Endodermal cell (in vitro differentiated cells): ENCODE results near the gene ZNF367. TPM values are rescaled to one million over a fixed set of nuclear protein-coding genes. Genes with fewer than 3 reads are reported as not detected.

Experiments
- DNase-seq: peaks from one replicate; pipeline ENCODE4 v3.0.0-alpha.2; 2017
- H3K27ac ChIP-seq: 2 replicates; pipeline ENCODE4 v1.5.1; 2013; ENCODE audit warnings: mild to moderate bottlenecking, low read depth, low read length, moderate library complexity
- H3K27me3 ChIP-seq: 2 replicates; pipeline ENCODE4 v1.6.1; 2013; ENCODE audit warnings: mild to moderate bottlenecking, low read length, moderate library complexity; ENCODE audit not compliant: insufficient read depth, control insufficient read depth, poor library complexity, severe bottlenecking
- H3K36me3 ChIP-seq: 2 replicates; pipeline ENCODE4 v1.7.0; 2013; ENCODE audit warnings: mild to moderate bottlenecking, low read length, moderate library complexity; ENCODE audit not compliant: control insufficient read depth, insufficient read depth
- H3K4me1 ChIP-seq: one replicate; pipeline ENCODE4 v1.7.0; 2013; ENCODE audit warnings: low read length; ENCODE audit not compliant: control insufficient read depth, insufficient read depth
- H3K4me3 ChIP-seq: 2 replicates; pipeline ENCODE4 v1.5.1; 2013; ENCODE audit warnings: mild to moderate bottlenecking, low read length, moderate library complexity
- H3K9ac ChIP-seq: 2 replicates; pipeline ENCODE4 v1.6.1; 2013; ENCODE audit warnings: mild to moderate bottlenecking, low read length, moderate library complexity; ENCODE audit not compliant: poor library complexity, severe bottlenecking; ENCODE audit errors: extremely low read depth
- H3K9me3 ChIP-seq: 2 replicates; pipeline ENCODE4 v1.6.1; 2013; ENCODE audit warnings: mild to moderate bottlenecking, low read length, moderate library complexity; ENCODE audit not compliant: control insufficient read depth
- H3K27ac Mint-ChIP-seq: 2 replicates; pipeline ENCODE4 v1.8.0; 2020; ENCODE audit warnings: mixed read lengths
- H3K27me3 Mint-ChIP-seq: 2 replicates; pipeline ENCODE4 v1.8.0; 2021; ENCODE audit warnings: mild to moderate bottlenecking, mixed read lengths; ENCODE audit not compliant: insufficient read depth
- H3K36me3 Mint-ChIP-seq: 2 replicates; pipeline ENCODE4 v1.8.0; 2020; ENCODE audit warnings: low read depth, mixed read lengths
- H3K4me1 Mint-ChIP-seq: 2 replicates; pipeline ENCODE4 v1.8.0; 2020; ENCODE audit warnings: mixed read lengths
- H3K4me3 Mint-ChIP-seq: 2 replicates; pipeline ENCODE4 v1.8.0; 2020; ENCODE audit warnings: mild to moderate bottlenecking, moderate library complexity, mixed read lengths
- H3K9me3 Mint-ChIP-seq: 2 replicates; pipeline ENCODE4 v1.8.0; 2020; ENCODE audit warnings: mild to moderate bottlenecking, mixed read lengths
- CTCF ChIP-seq: fragments of 200-600 bp; sonication (generic); conservative IDR thresholded peaks from 2 replicates; pipeline ENCODE4 v1.5.0; 2021; ENCODE audit warnings: antibody characterized with exemption, mild to moderate bottlenecking
- WGBS, 2 experiments: methylation state at CpG; one replicate each; pipeline versions ENCODE4 v1.1.5 to v1.1.7; 2013; ENCODE audit warnings: missing lambda C conversion rate in 2 of 2, mixed read lengths in 1 of 2; ENCODE audit not compliant: insufficient coverage in 1 of 2, insufficient read length in 1 of 2; 5-methylcytosine and 5-hydroxymethylcytosine counted together
- total RNA-seq, 2 donors: library from RNA; stranded (reverse); fragmentation: NEBNext Ultra II Directional in 1 of 2; extraction: Animal tissue kit (Norgen Biotek cat#: 25700) in 1 of 2; gene quantifications; 2 replicates in 1 of 2; 3 replicates in 1 of 2; pipeline ENCODE4 v1.2.1, GENCODE V29; 2021

Gene ZNF367
- total RNA-seq, 2 donors from 2014 or later: 7.7 to 10.6 TPM

- Mint-ChIP-seq H3K4me3 (peak overlapping the region; percentile 75), H3K27me3 (no peaks in the 10 kb centered on the region), H3K36me3 (peaks cover 21% of the 10 kb centered on the region), H3K9me3 (no peaks in the 10 kb centered on the region), H3K4me1 (peaks cover 22% of the 10 kb centered on the region), H3K27ac (no peak overlapping the region)
- H3K9me3 ChIP-seq: no peaks in the 10 kb centered on the region
- H3K27me3 ChIP-seq: no peaks in the 10 kb centered on the region
- H3K36me3 ChIP-seq: peaks cover 18% of the 10 kb centered on the region
- H3K27ac ChIP-seq: no peak overlapping the region
- peak overlapping the region; percentile 88 for H3K4me3 ChIP-seq
- no peak overlapping the region for H3K9ac ChIP-seq
- WGBS, 2 experiments: 89 to 94% methylated on average over 2 of the region's 2 CpGs
- peaks cover 3% of the 10 kb centered on the region for H3K4me1 ChIP-seq
- no peak for TF ChIP-seq CTCF
- no peak for DNase-seq
These were observed 36.0 kb downstream of the ZNF367 start for GRCh38 chr9:96382175-96382574.

GRCh38 chr9:96381696-96382095 is 36.5 kb downstream of the ZNF367 start:
- no peak for TF ChIP-seq CTCF
- Histone ChIP-seq H3K36me3 (peaks cover 13% of the 10 kb centered on the region), H3K4me1 (peaks cover 3% of the 10 kb centered on the region), H3K9me3 (no peaks in the 10 kb centered on the region), H3K9ac (no peak overlapping the region), H3K27me3 (no peaks in the 10 kb centered on the region), H3K4me3 (no peak overlapping the region), H3K27ac (no peak overlapping the region)
- H3K27me3 Mint-ChIP-seq: no peaks in the 10 kb centered on the region
- WGBS, 2 experiments: 90 to 92% methylated on average over 4 of the region's 4 CpGs
- H3K4me1 Mint-ChIP-seq: peaks cover 25% of the 10 kb centered on the region
- peak overlapping the region; percentile 15 for H3K27ac Mint-ChIP-seq
- peak overlapping the region; percentile 9 for H3K4me3 Mint-ChIP-seq
- no peak for DNase-seq
- H3K9me3 Mint-ChIP-seq: no peaks in the 10 kb centered on the region
- peaks cover 20% of the 10 kb centered on the region for H3K36me3 Mint-ChIP-seq

- 87 to 92% methylated on average over 3 to 4 of the region's 4 CpGs for WGBS, 2 experiments
- Mint-ChIP-seq H3K4me1 (peaks cover 24% of the 10 kb centered on the region), H3K27ac (no peak overlapping the region), H3K36me3 (peaks cover 18% of the 10 kb centered on the region), H3K27me3 (no peaks in the 10 kb centered on the region), H3K4me3 (peak overlapping the region; percentile 9), H3K9me3 (no peaks in the 10 kb centered on the region)
- no peak for TF ChIP-seq CTCF
- H3K9ac ChIP-seq: no peak overlapping the region
- H3K36me3 ChIP-seq: peaks cover 8% of the 10 kb centered on the region
- no peak overlapping the region for H3K4me3 ChIP-seq
- no peak overlapping the region for H3K27ac ChIP-seq
- H3K4me1 ChIP-seq: peaks cover 3% of the 10 kb centered on the region
- H3K9me3 ChIP-seq: no peaks in the 10 kb centered on the region
- H3K27me3 ChIP-seq: no peaks in the 10 kb centered on the region
- DNase-seq: no peak
These were observed 37.0 kb downstream of the ZNF367 start for GRCh38 chr9:96381125-96381524.
